ENCODE results near the gene USP10.

USP10 gene

DNA sequence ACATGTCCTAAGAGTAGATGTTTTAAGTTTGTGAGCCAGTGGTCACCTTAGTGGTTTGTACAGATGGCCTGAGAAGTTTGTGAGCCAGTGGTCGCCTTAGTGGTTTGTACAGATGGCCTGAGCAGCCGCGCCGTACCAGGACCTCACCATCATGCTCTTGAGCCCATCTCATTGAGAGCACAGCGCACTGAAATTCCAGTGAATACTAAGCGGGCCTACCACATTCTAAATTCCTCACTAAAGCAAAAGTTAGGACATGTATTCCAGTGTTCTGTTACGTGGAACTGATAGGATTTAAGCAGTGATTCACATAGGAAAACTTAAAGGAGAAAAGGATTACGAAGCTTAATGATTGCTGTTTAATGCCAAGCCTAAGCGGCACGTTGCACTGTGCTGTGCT, 3.9 kb downstream of the USP10 start:
- Histone ChIP-seq H3K27me3 (ENCODE audit: insufficient read depth, low read length) (no peaks in the 10 kb centered on the region), H3K9me3 (ENCODE audit: insufficient read depth, low read depth, low read length) (no peaks in the 10 kb centered on the region), H3K9ac (ENCODE audit: low read depth, low read length) (no peak overlapping the region), H3K4me3 (ENCODE audit: low read length) (no peak overlapping the region), H3K36me3 (ENCODE audit: insufficient read depth, low read length) (no peaks in the 10 kb centered on the region), H3K27ac (ENCODE audit: low read depth, low read length) (no peak overlapping the region), H3K4me1 (ENCODE audit: insufficient read depth, low read length) (peaks cover 33% of the 10 kb centered on the region)
- WGBS, result 92% methylated on average over 10 of the region's 10 CpGs

DNA sequence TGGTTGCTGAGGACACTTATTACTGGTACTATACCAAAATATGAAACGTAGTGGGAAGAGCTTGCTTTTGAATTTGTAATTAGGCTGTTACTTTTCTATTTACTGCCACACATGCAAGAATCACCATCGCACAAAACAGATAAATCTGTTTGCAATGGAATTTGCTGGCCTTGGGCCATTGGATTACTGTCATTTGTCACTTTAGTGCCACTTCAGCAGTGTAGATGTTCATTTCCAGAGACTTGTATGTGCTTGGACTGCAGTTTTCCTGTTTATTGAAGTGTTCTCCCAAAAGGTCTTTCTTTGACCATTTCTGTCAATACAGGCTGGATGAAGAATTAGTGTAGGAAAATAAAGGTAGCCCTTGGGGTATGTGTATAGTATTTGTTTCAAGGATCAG, 4.5 kb downstream of the USP10 start:
- H3K27ac ChIP-seq (ENCODE audit: low read depth, low read length), result no peak overlapping the region
- H3K9ac ChIP-seq (ENCODE audit: low read depth, low read length), result no peak overlapping the region
- H3K36me3 ChIP-seq (ENCODE audit: insufficient read depth, low read length), result peaks cover 3% of the 10 kb centered on the region; the same call in 1 of the 2 replicates
- no peaks in the 10 kb centered on the region for H3K27me3 ChIP-seq (ENCODE audit: insufficient read depth, low read length)
- H3K4me3 ChIP-seq (ENCODE audit: low read length), result no peak overlapping the region
- peaks cover 31% of the 10 kb centered on the region for H3K4me1 ChIP-seq (ENCODE audit: insufficient read depth, low read length)
- no peaks in the 10 kb centered on the region for H3K9me3 ChIP-seq (ENCODE audit: insufficient read depth, low read depth, low read length)
- 93% methylated on average over 1 of the region's 2 CpGs for WGBS

DNA sequence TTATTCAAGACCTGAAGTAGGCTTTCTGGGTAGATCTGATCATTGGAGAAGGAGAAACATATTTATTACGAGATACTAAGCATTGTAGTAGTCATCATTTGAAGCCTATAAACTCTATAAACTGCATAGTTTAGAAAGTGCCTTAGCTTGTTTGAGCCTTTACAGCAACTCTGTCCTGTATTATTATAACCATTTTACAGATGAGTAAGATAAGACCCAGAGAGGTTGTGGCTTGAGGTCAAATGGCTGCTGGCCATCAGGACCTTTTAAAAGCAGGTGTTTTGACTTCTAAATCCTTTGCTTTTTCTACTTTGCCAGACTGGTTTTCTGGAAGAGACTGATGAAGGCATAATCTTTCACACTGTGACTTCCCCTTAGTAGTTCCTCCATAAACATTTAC, 7.1 kb downstream of the USP10 start:
- peaks cover 3% of the 10 kb centered on the region; the same call in 1 of the 2 replicates for H3K36me3 ChIP-seq (ENCODE audit: insufficient read depth, low read length)

DNA sequence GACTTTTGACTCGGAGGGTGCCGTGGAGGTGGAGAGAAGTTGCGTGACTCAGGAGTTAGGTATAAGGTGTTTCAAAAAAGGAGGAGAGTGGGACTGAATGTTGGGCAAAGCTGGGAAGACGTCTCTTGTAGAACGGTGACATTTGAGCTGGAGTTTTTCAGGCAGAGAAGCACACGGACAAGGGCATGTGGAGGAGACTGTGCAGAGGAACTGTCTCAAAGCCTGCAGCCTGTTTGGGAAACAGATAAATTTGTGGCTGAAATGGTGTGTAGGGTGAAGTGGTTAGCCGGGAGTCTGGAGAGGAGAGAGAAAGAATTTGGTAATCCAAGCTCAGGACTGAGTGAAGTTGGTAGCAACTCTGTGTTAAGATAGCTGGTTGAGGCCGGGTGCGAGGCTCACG, 9.8 kb downstream of the USP10 start:
- Histone ChIP-seq H3K36me3 (ENCODE audit: insufficient read depth, low read length) (peaks cover 3% of the 10 kb centered on the region; the same call in 1 of the 2 replicates), H3K4me3 (ENCODE audit: low read length) (no peak overlapping the region), H3K4me1 (ENCODE audit: insufficient read depth, low read length) (peaks cover 35% of the 10 kb centered on the region), H3K9me3 (ENCODE audit: insufficient read depth, low read depth, low read length) (no peaks in the 10 kb centered on the region), H3K27me3 (ENCODE audit: insufficient read depth, low read length) (no peaks in the 10 kb centered on the region), H3K27ac (ENCODE audit: low read depth, low read length) (no peak overlapping the region), H3K9ac (ENCODE audit: low read depth, low read length) (no peak overlapping the region)
- 81% methylated on average over 10 of the region's 10 CpGs for WGBS

More for the DNA sequence above, 7.1 kb downstream of the USP10 start:
- no peaks in the 10 kb centered on the region for H3K27me3 ChIP-seq (ENCODE audit: insufficient read depth, low read length)
- no peak overlapping the region for H3K27ac ChIP-seq (ENCODE audit: low read depth, low read length)
- peaks cover 26% of the 10 kb centered on the region for H3K4me1 ChIP-seq (ENCODE audit: insufficient read depth, low read length)
- no peaks in the 10 kb centered on the region for H3K9me3 ChIP-seq (ENCODE audit: insufficient read depth, low read depth, low read length)
- no peak overlapping the region for H3K4me3 ChIP-seq (ENCODE audit: low read length)
- WGBS, result 80% methylated on average over 1 of the region's 1 CpG
- H3K9ac ChIP-seq (ENCODE audit: low read depth, low read length), result no peak overlapping the region

DNA sequence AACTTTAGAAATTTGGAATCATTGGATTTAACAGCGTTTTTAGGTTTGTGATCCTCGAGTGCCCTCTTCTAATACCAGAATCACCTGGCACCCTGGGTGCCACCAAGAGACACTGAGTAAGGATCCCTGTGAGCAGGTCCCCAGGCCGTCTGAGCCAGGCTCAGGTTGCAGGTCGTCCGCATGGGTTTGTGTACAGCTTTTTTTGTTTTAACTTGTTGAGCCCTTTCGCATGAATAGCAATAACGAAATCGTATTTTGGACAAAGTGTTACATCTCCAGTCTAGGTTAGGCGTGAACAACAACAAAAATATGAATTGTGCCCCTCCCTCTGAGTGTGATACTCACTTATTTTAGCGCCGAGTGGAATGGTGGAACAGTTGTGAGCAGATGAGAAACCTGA, 10.9 kb downstream of the USP10 start:
- Histone ChIP-seq H3K9ac (ENCODE audit: low read depth, low read length) (no peak overlapping the region), H3K4me1 (ENCODE audit: insufficient read depth, low read length) (peaks cover 43% of the 10 kb centered on the region), H3K27me3 (ENCODE audit: insufficient read depth, low read length) (no peaks in the 10 kb centered on the region), H3K4me3 (ENCODE audit: low read length) (no peak overlapping the region), H3K9me3 (ENCODE audit: insufficient read depth, low read depth, low read length) (no peaks in the 10 kb centered on the region), H3K36me3 (ENCODE audit: insufficient read depth, low read length) (peaks cover 3% of the 10 kb centered on the region; the same call in 1 of the 2 replicates), H3K27ac (ENCODE audit: low read depth, low read length) (no peak overlapping the region)
- 92% methylated on average over 11 of the region's 11 CpGs for WGBS

DNA sequence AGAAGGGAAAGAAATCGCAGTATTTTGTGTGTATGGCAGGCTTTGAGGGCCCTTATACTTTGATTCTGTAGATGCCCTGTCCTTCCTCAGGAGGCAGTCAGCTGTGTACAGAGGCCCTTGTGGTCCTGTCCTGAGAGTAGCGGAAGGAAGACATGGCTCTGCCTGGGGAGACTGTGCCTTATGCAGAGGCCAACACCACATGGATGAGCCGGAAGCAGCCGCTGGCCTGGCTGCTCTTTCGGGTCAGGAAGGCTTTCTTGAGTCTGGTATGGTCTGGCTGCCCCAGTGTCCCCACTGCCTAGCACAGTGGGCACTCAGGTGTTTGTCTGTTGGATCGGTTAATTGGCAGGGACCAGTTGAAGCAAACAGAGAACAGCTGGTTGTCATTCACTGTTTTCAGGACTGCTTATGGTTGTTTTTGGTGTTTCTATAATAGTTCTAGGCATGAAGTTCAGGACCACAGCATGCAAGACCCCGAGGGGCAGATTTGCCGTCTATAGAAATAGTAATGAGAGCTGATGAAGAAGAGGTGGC, 12.4 kb downstream of the USP10 start:
- 90% methylated on average over 8 of the region's 8 CpGs for WGBS
- Histone ChIP-seq H3K9ac (ENCODE audit: low read depth, low read length) (no peak overlapping the region), H3K4me1 (ENCODE audit: insufficient read depth, low read length) (peaks cover 39% of the 10 kb centered on the region), H3K4me3 (ENCODE audit: low read length) (no peak overlapping the region), H3K27me3 (ENCODE audit: insufficient read depth, low read length) (no peaks in the 10 kb centered on the region), H3K36me3 (ENCODE audit: insufficient read depth, low read length) (peaks cover 15% of the 10 kb centered on the region), H3K27ac (ENCODE audit: low read depth, low read length) (no peak overlapping the region), H3K9me3 (ENCODE audit: insufficient read depth, low read depth, low read length) (no peaks in the 10 kb centered on the region)

DNA sequence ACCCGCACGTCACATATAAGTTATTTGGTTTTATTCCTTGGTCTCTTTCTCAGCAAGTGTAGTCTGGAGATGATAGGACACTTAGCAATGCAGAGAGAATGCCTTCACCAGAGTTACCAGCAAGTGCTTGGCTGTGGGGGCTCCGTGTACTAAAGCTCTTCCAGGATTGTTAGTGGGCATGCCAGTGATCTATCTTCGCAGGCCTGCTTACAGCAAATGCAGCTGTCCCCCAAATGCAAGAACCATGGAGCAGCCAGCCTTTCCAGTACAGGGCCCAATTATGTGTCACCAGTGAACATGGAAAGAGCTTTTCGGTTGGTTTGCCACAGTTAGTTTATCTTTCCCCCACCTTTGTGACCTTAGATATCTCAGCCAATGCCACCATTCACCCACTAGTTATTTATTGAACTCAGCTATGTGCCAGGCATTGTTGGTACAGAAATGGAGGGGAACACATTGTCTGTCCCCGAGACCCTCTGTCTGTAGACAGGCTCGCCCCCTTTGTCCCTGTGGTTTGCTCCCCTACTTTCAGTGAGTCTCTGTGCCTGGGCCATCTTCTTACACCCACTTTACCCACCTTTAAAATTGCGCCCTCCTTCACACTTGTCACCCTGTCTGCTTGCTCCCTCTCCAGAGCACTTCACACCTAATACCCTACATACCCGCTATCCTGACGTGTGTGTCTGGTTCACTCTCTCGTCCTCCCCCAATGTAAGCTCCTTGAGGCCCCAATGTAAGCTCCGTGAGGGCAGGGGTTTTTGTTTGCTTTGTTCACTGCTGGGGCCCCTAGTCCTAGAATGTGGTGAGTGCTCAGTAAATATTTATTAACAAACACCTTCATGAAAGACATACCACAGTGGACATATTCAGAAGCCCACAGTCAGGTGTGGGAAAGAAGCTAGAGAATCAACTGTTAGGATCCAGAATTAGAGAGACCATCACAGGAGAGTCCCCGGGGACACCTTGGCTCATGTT, 13.3 kb downstream of the USP10 start:
- WGBS, result 90% methylated on average over 12 of the region's 13 CpGs

DNA sequence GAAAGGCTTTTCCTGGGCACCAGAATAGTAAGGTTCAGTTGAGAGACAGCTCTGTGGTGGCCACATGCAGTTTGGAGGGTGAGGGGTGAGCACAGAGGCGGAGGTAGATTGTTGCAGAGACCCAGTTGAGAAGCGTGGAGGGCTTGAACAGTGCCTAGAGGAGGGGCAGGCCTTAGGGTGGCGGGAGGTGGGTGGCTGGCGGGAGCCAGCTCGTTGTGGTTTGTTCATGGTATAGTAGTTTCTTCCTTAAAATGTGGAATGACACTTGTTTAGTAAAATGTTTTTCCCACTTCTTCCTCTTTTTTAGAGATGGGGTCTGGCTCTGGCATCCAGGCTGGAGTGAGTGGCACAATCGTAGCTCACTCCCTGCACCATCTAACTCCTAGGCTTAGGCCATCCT, 14.2 kb downstream of the USP10 start:
- H3K27ac ChIP-seq (ENCODE audit: low read depth, low read length), result no peak overlapping the region
- H3K36me3 ChIP-seq (ENCODE audit: insufficient read depth, low read length), result peaks cover 12% of the 10 kb centered on the region
- H3K4me3 ChIP-seq (ENCODE audit: low read length), result no peak overlapping the region
- WGBS, result 90% methylated on average over 5 of the region's 6 CpGs
- H3K9me3 ChIP-seq (ENCODE audit: insufficient read depth, low read depth, low read length), result no peaks in the 10 kb centered on the region
- H3K27me3 ChIP-seq (ENCODE audit: insufficient read depth, low read length), result no peaks in the 10 kb centered on the region
- peaks cover 29% of the 10 kb centered on the region for H3K4me1 ChIP-seq (ENCODE audit: insufficient read depth, low read length)
- H3K9ac ChIP-seq (ENCODE audit: low read depth, low read length), result no peak overlapping the region

More for the DNA sequence above, 13.3 kb downstream of the USP10 start:
- H3K4me3 ChIP-seq (ENCODE audit: low read length), result no peak overlapping the region
- H3K27me3 ChIP-seq (ENCODE audit: insufficient read depth, low read length), result no peaks in the 10 kb centered on the region
- no peak overlapping the region for H3K27ac ChIP-seq (ENCODE audit: low read depth, low read length)
- peaks cover 15% of the 10 kb centered on the region for H3K36me3 ChIP-seq (ENCODE audit: insufficient read depth, low read length)
- H3K4me1 ChIP-seq (ENCODE audit: insufficient read depth, low read length), result peaks cover 35% of the 10 kb centered on the region
- H3K9ac ChIP-seq (ENCODE audit: low read depth, low read length), result no peak overlapping the region
- H3K9me3 ChIP-seq (ENCODE audit: insufficient read depth, low read depth, low read length), result no peaks in the 10 kb centered on the region

DNA sequence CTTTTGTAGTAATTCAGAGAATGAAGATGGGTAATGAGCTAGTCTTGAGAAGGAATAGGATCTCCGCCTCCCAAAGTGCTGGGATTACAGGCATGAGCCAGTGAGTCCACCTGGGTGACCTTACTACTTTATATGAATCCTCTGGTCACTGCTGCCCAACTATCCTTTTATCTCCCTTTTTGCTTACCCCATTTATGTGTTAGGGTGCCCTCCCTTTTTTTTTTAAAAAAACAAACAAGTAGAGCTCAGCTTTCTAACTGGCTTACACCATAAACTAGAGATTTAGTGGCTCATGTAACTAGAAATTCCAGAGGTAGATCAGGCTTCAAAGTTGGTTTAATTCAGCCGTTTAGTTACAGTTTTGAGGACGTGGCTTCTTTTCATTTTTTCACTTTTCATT, 15.6 kb downstream of the USP10 start:
- H3K27me3 ChIP-seq (ENCODE audit: insufficient read depth, low read length), result no peaks in the 10 kb centered on the region
- H3K27ac ChIP-seq (ENCODE audit: low read depth, low read length), result no peak overlapping the region
- peaks cover 16% of the 10 kb centered on the region for H3K36me3 ChIP-seq (ENCODE audit: insufficient read depth, low read length)
- no peak overlapping the region for H3K9ac ChIP-seq (ENCODE audit: low read depth, low read length)
- no peak overlapping the region for H3K4me3 ChIP-seq (ENCODE audit: low read length)
- peaks cover 29% of the 10 kb centered on the region for H3K4me1 ChIP-seq (ENCODE audit: insufficient read depth, low read length)
- 97% methylated on average over 3 of the region's 3 CpGs for WGBS
- no peaks in the 10 kb centered on the region for H3K9me3 ChIP-seq (ENCODE audit: insufficient read depth, low read depth, low read length)

DNA sequence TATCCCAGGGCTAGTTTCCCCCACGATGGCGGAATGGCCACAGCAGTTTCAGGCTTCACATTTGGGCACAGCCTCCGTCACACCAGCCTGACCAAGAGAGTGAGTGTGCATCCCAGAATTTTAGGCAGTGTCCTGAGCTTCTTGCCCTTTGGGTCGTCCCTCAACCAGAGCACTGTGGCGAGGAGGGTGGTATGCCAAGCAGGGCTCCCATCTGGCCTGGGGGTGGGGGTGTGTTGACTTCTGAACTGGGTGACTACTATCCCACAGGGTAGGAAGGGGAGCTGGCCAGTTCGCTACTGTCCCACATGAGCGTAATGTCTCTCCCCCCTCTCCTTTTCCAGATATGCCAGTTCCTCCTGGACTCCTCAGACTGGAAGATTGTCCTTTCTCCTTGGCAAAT, 16.1 kb downstream of the USP10 start:
- Histone ChIP-seq H3K27ac (ENCODE audit: low read depth, low read length) (no peak overlapping the region), H3K4me3 (ENCODE audit: low read length) (no peak overlapping the region), H3K36me3 (ENCODE audit: insufficient read depth, low read length) (peaks cover 16% of the 10 kb centered on the region), H3K4me1 (ENCODE audit: insufficient read depth, low read length) (peaks cover 29% of the 10 kb centered on the region), H3K9ac (ENCODE audit: low read depth, low read length) (no peak overlapping the region), H3K9me3 (ENCODE audit: insufficient read depth, low read depth, low read length) (no peaks in the 10 kb centered on the region), H3K27me3 (ENCODE audit: insufficient read depth, low read length) (no peaks in the 10 kb centered on the region)
- WGBS, result 95% methylated on average over 7 of the region's 7 CpGs

DNA sequence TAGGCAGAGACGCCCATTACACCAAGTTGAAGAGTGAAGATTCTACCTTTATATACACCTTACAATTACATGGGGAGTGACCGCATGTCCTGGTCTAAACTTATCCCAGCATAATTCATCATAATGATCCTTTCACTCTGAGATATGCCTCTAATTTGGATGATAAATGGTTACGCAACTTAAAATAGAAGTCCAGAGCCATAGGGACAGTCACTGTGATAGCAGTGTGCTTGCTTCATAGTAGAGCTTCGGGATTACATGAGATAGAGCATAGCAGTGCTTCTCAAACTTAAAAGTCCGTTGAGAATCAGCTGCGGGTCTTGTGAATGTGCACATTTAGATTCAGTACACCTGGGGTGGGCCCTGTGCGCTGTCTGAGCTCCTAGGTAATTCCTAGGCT, 16.9 kb downstream of the USP10 start:
- Histone ChIP-seq H3K36me3 (ENCODE audit: insufficient read depth, low read length) (peaks cover 16% of the 10 kb centered on the region; the same call in 1 of the 2 replicates), H3K4me1 (ENCODE audit: insufficient read depth, low read length) (peaks cover 29% of the 10 kb centered on the region), H3K9me3 (ENCODE audit: insufficient read depth, low read depth, low read length) (no peaks in the 10 kb centered on the region), H3K9ac (ENCODE audit: low read depth, low read length) (no peak overlapping the region), H3K27ac (ENCODE audit: low read depth, low read length) (no peak overlapping the region), H3K4me3 (ENCODE audit: low read length) (no peak overlapping the region), H3K27me3 (ENCODE audit: insufficient read depth, low read length) (no peaks in the 10 kb centered on the region)
- 81% methylated on average over 7 of the region's 7 CpGs for WGBS
